Sigmoid colon (tissue), 4 donors: ENCODE measurements around the gene SMIM10L1.

ENCODE experiments used
- CTCF ChIP-seq, 4 experiments: fragments of 450-650 bp in 3 of 4; fragments of 200-600 bp in 1 of 4; IDR thresholded peaks; one replicate each; pipeline ENCODE4 v1.5.1; 2016 to 2019; ENCODE audit warnings: antibody characterized with exemption in 4 of 4, mild to moderate bottlenecking in 3 of 4, moderate library complexity in 2 of 4
- EP300 ChIP-seq, 4 donors: sonication (generic); formaldehyde crosslinking; IDR thresholded peaks; one replicate each; pipeline ENCODE4 v1.6.1; 2017; ENCODE audit warnings: antibody characterized with exemption in 4 of 4
- POLR2A ChIP-seq, 2 donors: fragments of 450-650 bp; IDR thresholded peaks; one replicate each; pipeline ENCODE4 v1.6.1; 2016; ENCODE audit warnings: antibody characterized with exemption in 2 of 2, mild to moderate bottlenecking in 2 of 2, moderate library complexity in 2 of 2

GRCh38 chr12:11130382-11130781, 40.6 kb upstream of the SMIM10L1 start:
- TF ChIP-seq CTCF (IDR thresholded peaks at IDR 0.05) = no peak
- TF ChIP-seq POLR2A (IDR thresholded peaks at IDR 0.05) = no peak
- TF ChIP-seq EP300 (IDR thresholded peaks at IDR 0.05) = no peak
